Smooth muscle cell (in vitro differentiated cells): ENCODE data around the gene RASA3. TPM values are rescaled to one million over a fixed set of nuclear protein-coding genes. Genes with fewer than 3 reads are reported as not detected.

ENCODE experiments used
- DNase-seq: peaks from one replicate; lab custom pipeline; 2025; ENCODE audit not compliant: unreplicated experiment; lab: John Stamatoyannopoulos, UW
- H2AFZ ChIP-seq: fragments of 200-600 bp; sonication (generic); 2 replicates; pipeline ENCODE4 v1.6.0; 2016; ENCODE audit warnings: antibody characterized with exemption, low read depth, mild to moderate bottlenecking
- H3F3A ChIP-seq: fragments of 200-600 bp; sonication (generic); 2 replicates; pipeline ENCODE4 v1.6.0; 2017; ENCODE audit warnings: antibody characterized with exemption, low read depth
- H3K27ac ChIP-seq: fragments of 200-600 bp; sonication (generic); 2 replicates; pipeline ENCODE4 v1.5.1; 2016; ENCODE audit warnings: low read depth, mild to moderate bottlenecking
- H3K27me3 ChIP-seq: fragments of 200-600 bp; sonication (generic); 2 replicates; pipeline ENCODE4 v1.6.1; 2016; ENCODE audit warnings: low read depth, mild to moderate bottlenecking
- H3K36me3 ChIP-seq: fragments of 200-600 bp; sonication (generic); 2 replicates; pipeline ENCODE4 v1.5.1; 2016; ENCODE audit warnings: low read depth
- H3K4me1 ChIP-seq: fragments of 200-600 bp; sonication (generic); 2 replicates; pipeline ENCODE4 v1.5.1; 2016; ENCODE audit warnings: low read depth
- H3K4me2 ChIP-seq: fragments of 200-600 bp; sonication (generic); 2 replicates; pipeline ENCODE4 v1.6.0; 2016; ENCODE audit warnings: mild to moderate bottlenecking
- H3K4me3 ChIP-seq: fragments of 200-600 bp; sonication (generic); 2 replicates; pipeline ENCODE4 v1.5.1; 2016; ENCODE audit warnings: mild to moderate bottlenecking
- H3K79me2 ChIP-seq: fragments of 200-600 bp; sonication (generic); 2 replicates; pipeline ENCODE4 v1.6.0; 2016; ENCODE audit warnings: low read depth, mild to moderate bottlenecking
- H3K9ac ChIP-seq: fragments of 200-600 bp; sonication (generic); 2 replicates; pipeline ENCODE4 v1.6.0; 2016; ENCODE audit warnings: low read depth
- H3K9me3 ChIP-seq: fragments of 200-600 bp; sonication (generic); replicated peaks from 2 replicates; pipeline ENCODE4 v1.5.1; 2016; ENCODE audit warnings: low read depth
- H4K20me1 ChIP-seq: fragments of 200-600 bp; sonication (generic); 2 replicates; pipeline ENCODE4 v1.6.0; 2016; ENCODE audit warnings: low read depth
- WGBS: methylation state at CpG from one replicate; pipeline ENCODE4 v1.1.7; 2016; ENCODE audit warnings: low lambda C conversion rate; 5-methylcytosine and 5-hydroxymethylcytosine counted together
- polyA plus RNA-seq: library from polyadenylated mRNA; unstranded; fragments of >200 nt; fragmentation: Nextera tagmentation; extraction: Ambion mirVana; gene quantifications from 2 replicates; pipeline ENCODE4 v1.2.1, GENCODE V29; 2016
- total RNA-seq: library from RNA; depleted of rRNA; stranded (reverse); fragments of >200 nt; gene quantifications from 2 replicates; pipeline ENCODE4 v1.2.3, GENCODE V29; 2014
- TF ChIP-seq, protein P1 (sequence below): fragments of 200-600 bp; sonication (generic); IDR thresholded peaks from 2 replicates; pipeline ENCODE4 v1.5.1; 2017; ENCODE audit warnings: borderline replicate concordance, mild to moderate bottlenecking, antibody characterized with exemption; ENCODE audit not compliant: insufficient read depth, poor library complexity, severe bottlenecking

The RASA3 gene
- total and polyA plus RNA-seq, 2 experiments from 2014 or later, result 21.3 to 26.8 TPM

DNA sequence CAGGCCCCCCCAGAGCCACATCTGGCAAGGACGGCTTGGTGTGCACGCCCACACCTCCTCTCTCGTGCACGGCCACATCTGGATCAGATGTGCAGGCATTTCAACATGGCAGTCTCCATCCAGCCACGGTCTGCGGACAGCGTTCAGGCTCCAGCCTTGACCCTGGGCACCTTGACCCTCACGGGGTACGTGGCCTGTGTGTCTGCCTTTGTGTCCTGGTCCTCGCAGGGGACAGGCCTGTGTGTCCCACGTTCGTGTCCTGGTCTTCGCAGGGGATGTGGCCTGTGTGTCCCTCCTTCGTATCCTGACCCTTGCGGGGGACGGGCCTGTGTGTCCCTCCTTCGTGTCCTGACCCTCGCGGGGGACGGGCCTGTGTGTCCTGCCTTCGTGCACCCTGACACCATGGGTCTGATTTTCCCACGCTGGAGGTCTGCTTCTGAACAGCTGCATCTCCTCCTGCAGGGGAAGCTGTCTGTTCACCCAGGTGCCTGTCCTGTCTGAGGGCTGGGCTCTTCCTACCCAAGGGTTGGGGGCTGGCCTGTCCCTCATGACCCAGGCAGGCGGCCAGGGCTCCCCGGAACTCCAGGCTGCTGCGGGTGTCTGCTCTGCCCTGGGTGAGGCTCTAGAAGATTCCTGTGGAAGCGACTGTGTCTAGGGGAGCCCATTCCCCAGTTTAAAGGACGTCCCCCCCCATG is 25.3 kb downstream of the RASA3 start:
- no peak overlapping the region for H3K4me3 ChIP-seq
- TF ChIP-seq, protein P1, sequence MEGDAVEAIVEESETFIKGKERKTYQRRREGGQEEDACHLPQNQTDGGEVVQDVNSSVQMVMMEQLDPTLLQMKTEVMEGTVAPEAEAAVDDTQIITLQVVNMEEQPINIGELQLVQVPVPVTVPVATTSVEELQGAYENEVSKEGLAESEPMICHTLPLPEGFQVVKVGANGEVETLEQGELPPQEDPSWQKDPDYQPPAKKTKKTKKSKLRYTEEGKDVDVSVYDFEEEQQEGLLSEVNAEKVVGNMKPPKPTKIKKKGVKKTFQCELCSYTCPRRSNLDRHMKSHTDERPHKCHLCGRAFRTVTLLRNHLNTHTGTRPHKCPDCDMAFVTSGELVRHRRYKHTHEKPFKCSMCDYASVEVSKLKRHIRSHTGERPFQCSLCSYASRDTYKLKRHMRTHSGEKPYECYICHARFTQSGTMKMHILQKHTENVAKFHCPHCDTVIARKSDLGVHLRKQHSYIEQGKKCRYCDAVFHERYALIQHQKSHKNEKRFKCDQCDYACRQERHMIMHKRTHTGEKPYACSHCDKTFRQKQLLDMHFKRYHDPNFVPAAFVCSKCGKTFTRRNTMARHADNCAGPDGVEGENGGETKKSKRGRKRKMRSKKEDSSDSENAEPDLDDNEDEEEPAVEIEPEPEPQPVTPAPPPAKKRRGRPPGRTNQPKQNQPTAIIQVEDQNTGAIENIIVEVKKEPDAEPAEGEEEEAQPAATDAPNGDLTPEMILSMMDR, result no peak
- H3K4me1 ChIP-seq, result peaks cover 13% of the 10 kb centered on the region
- peak overlapping the region; percentile 71 for H3K4me2 ChIP-seq
- H4K20me1 ChIP-seq, result peaks cover 80% of the 10 kb centered on the region
- no peaks in the 10 kb centered on the region for H3K36me3 ChIP-seq
- H3K79me2 ChIP-seq, result peaks cover 78% of the 10 kb centered on the region
- no peaks in the 10 kb centered on the region for H3K27me3 ChIP-seq
- no peak for DNase-seq
- peak overlapping the region; percentile 66 for H3K27ac ChIP-seq
- WGBS, result 87% methylated on average over 27 of the region's 27 CpGs
- H3F3A ChIP-seq, result peaks cover 12% of the 10 kb centered on the region
- H2AFZ ChIP-seq, result no peak overlapping the region
- H3K9ac ChIP-seq, result no peak overlapping the region
- no peaks in the 10 kb centered on the region for H3K9me3 ChIP-seq

DNA sequence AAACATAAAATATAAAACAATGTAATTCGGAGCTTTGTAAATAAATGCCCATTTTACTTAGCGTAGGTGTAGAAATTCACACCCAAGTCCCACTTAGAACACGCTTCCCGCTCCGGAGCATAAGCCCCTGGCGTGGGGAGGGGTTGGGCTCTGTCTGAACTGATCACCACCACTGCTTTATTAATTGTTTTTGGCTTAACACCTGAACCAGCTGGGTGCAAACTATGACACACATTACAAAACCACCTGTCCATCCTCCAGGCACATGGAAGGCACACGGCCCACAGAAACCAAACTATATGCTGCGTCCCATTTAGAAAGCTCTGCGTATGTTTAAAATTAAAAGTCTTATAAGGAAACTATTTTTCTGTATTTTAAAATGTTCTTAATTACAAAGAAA is 25.9 kb downstream of the RASA3 start:
- no peak overlapping the region for H3K9ac ChIP-seq
- H3K4me3 ChIP-seq, result no peak overlapping the region
- H3K27ac ChIP-seq, result peak overlapping the region; percentile 66
- H3K79me2 ChIP-seq, result peaks cover 79% of the 10 kb centered on the region
- H2AFZ ChIP-seq, result no peak overlapping the region
- no peak for DNase-seq
- peak overlapping the region; percentile 71 for H3K4me2 ChIP-seq
- H4K20me1 ChIP-seq, result peaks cover 82% of the 10 kb centered on the region
- no peaks in the 10 kb centered on the region for H3K9me3 ChIP-seq
- no peaks in the 10 kb centered on the region for H3K36me3 ChIP-seq
- WGBS, result 96% methylated on average over 9 of the region's 9 CpGs
- peaks cover 12% of the 10 kb centered on the region for H3F3A ChIP-seq
- peaks cover 7% of the 10 kb centered on the region for H3K4me1 ChIP-seq
- no peaks in the 10 kb centered on the region for H3K27me3 ChIP-seq
- TF ChIP-seq, protein P1, result no peak

GRCh38 chr13:114105521-114106225 is 26.8 kb downstream of the RASA3 start:
- peaks cover 19% of the 10 kb centered on the region for H3F3A ChIP-seq
- WGBS, result 44% methylated on average over 30 of the region's 30 CpGs
- no peaks in the 10 kb centered on the region for H3K9me3 ChIP-seq
- H2AFZ ChIP-seq, result no peak overlapping the region
- peaks cover 88% of the 10 kb centered on the region for H4K20me1 ChIP-seq
- H3K4me3 ChIP-seq, result no peak overlapping the region
- peak overlapping the region; percentile 71 for H3K4me2 ChIP-seq
- H3K36me3 ChIP-seq, result no peaks in the 10 kb centered on the region
- peaks cover 8% of the 10 kb centered on the region for H3K4me1 ChIP-seq
- H3K9ac ChIP-seq, result peak overlapping the region; percentile 25
- DNase-seq, result no peak
- TF ChIP-seq, protein P1, result no peak
- peak overlapping the region; percentile 66 for H3K27ac ChIP-seq
- H3K79me2 ChIP-seq, result peaks cover 77% of the 10 kb centered on the region
- no peaks in the 10 kb centered on the region for H3K27me3 ChIP-seq
